ENCODE data around the gene ZKSCAN7. TPM values are rescaled to one million over a fixed set of nuclear protein-coding genes. Genes with fewer than 3 reads are reported as not detected.

Gene ZKSCAN7
- total RNA-seq, result 29.9 TPM

DNA sequence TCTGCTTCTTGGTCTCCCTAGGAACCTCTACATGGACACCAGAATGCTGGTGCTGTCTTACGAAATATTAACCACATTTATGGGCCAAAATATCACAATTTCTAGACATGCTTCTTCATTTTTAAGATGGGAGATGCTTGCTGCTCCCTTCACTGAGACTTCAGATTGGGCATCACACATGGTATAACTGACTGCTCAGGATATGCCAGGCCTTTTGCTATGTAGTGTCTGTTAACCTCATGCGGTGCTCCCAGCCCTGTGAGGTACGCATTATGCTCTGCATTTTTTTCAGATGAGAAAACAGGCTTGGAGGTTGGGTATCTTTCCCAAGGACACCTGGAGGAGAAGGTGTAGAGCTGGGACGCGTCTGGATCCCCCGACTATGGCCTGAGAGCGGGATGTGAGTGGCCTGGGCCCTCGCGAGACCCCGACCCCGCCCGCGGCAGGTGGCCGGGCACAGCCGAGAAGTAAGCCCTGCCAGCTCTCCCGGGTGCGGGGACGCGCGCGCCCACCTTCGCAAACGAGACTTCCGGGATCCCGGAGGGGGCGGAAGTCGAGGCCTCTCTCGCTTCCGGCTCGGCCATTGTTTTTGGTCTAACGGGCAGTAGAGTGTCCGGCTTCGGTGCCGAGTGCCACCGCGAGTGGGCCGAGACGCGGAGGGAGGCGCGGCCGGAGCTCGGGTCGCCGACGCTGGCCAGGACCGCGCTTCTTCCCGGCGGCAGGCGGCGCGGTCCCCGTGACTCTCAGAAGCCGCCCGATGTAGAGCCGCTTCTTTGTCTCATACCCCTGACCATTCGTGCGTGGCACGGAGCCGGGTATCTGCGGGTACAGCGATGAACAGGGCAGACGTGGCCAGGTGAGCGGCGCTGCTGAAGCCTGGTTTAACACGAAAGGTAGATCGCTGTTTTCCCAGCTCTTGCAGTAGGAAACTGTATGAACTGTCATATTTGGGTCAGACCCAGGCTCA lies at the start of gene ZKSCAN7:
ZKSCAN7 (plus strand) TSS at position 568 of the 967 bp plus-strand sequence. CDS start 1,855 bp downstream, outside the sequence.

DNA sequence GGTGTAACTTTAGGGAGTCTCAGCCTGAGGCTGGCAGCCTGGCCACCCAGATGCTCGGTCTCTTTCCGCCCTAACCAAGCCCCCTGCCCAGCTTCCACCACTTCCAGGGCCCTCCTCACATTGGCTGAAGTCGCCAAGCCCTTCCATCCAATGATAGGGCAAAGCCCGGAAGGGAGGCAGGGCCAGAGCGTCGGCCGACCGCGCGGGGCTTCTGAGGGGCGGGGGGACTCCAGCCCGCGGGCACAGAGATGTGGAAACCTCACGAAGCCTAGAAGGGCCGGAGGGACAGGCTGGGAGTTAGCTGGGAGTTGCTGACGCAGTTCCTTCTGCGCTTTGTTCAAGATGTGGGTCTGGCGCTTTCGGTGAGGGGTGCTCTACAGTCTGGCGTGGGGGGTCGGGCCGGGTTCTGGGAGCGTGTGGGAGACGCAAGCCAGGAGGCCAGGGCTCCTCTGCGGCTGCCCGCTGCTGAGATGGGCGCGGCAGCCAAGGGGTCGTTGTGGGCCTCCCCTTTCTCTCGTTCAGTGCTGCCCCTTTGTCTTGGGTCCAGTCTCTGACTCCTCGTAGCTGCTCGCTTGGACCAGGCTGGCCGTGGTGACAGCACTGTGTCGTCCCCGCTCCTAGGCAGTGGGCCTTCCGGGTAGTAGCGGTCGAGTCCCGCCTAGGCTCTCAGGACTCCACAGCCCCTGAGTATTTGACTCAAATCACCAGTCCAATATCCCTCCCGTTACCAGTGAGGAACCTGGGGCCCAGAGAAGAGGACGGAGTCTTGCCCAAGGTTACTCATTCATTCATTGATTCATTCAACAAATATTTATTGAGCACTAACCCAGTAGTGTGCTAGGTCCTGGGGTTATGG lies 29.9 kb downstream of the ZKSCAN7 start, which contains the start of gene ZNF660:
ZNF660 (plus strand) TSS at position 319 of the 856 bp plus-strand sequence. CDS start 9,230 bp downstream, outside the sequence.

Other genes with a start within 250 kb of the ZKSCAN7 start
- gene TCAIM, start 216.4 kb upstream of the ZKSCAN7 start, total RNA-seq, result 49.0 TPM
- gene ZNF445, start 77.5 kb upstream of the ZKSCAN7 start, total RNA-seq, result 36.9 TPM
- gene ZNF660, start 29.8 kb downstream of the ZKSCAN7 start, total RNA-seq, result 21.2 TPM
- gene ZNF197, start 69.8 kb downstream of the ZKSCAN7 start, total RNA-seq, result 59.5 TPM
- 24.7 TPM for gene ZNF35, start 93.5 kb downstream of the ZKSCAN7 start, total RNA-seq
- 22.1 TPM for gene ZNF502, start 157.5 kb downstream of the ZKSCAN7 start, total RNA-seq
- gene ZNF501, start 174.4 kb downstream of the ZKSCAN7 start, total RNA-seq, result 14.0 TPM
- 36.4 TPM for gene KIAA1143, start 206.4 kb downstream of the ZKSCAN7 start, total RNA-seq
- 10.6 TPM for gene KIF15, start 206.6 kb downstream of the ZKSCAN7 start, total RNA-seq

Data from camera-type eye (tissue), 1 donor.